ENCODE data around the gene GPR87.

GRCh38 chr3:151278230-151278629, 38.4 kb downstream of the GPR87 start, which contains the start of gene P2RY14:
- TF ChIP-seq MAZ (IDR thresholded peaks at IDR 0.05; ENCODE audit: borderline replicate concordance, low read depth, low read length) = no peak
- no peak for TF ChIP-seq CTCF (IDR thresholded peaks at IDR 0.05)
- TF ChIP-seq MAX (IDR thresholded peaks at IDR 0.05) = no peak
- no peak for TF ChIP-seq CBX2 (IDR thresholded peaks at IDR 0.05; ENCODE audit: borderline replicate concordance, low read depth)
- no peak for TF ChIP-seq EP300 (IDR thresholded peaks at IDR 0.05)
- no peak for TF ChIP-seq ZC3H11A (IDR thresholded peaks at IDR 0.05)
- no peak for TF ChIP-seq HOXB13 (CRISPR knock-in tag; IDR thresholded peaks at IDR 0.05; ENCODE audit: low read depth)
- TF ChIP-seq POLR2A (IDR thresholded peaks at IDR 0.05; ENCODE audit: low read length) = no peak
- no peak for TF ChIP-seq CBX8 (IDR thresholded peaks at IDR 0.05)
- no peak for TF ChIP-seq JUNB (IDR thresholded peaks at IDR 0.05)
